Hematopoietic multipotent progenitor cell treated with erythropoietin and hydrocortisone succinate and interleukin-3 and kit ligand, for 4 days (in vitro differentiated cells): ENCODE results near the gene RNF227.
"Not testable (repeated sequence)": the region's sequence is repeated elsewhere in the genome, so short reads cannot be mapped to it uniquely, and the experiment has no call there.

Source experiments
- DNase-seq: peaks from one replicate; pipeline ENCODE4 v3.0.0-alpha.2; 2015

RNF227 gene

GRCh38 chr17:7915611-7916384 is at the start of gene RNF227:
Gene RNF227 (minus strand): TSS chr17:7916289. CDS start chr17:7916195, 94 bp downstream.
- peak; percentile 97 for DNase-seq

- DNase-seq = peak; percentile 22
Observed at GRCh38 chr17:7961421-7961820, 45.3 kb upstream of the RNF227 start.

GRCh38 chr17:7959503-7960253 is 43.6 kb upstream of the RNF227 start:
- peak; percentile 77 for DNase-seq

- no peak for DNase-seq
Observed at GRCh38 chr17:7956228-7956965, 40.3 kb upstream of the RNF227 start.

GRCh38 chr17:7955414-7956227 is 39.5 kb upstream of the RNF227 start:
- no peak for DNase-seq

GRCh38 chr17:7953266-7953665 is 37.2 kb upstream of the RNF227 start:
- DNase-seq = not testable (repeated sequence)

- no peak for DNase-seq
Observed at GRCh38 chr17:7951143-7951792, 35.2 kb upstream of the RNF227 start.

- DNase-seq = no peak
Observed at GRCh38 chr17:7950578-7950977, 34.5 kb upstream of the RNF227 start.

GRCh38 chr17:7947651-7948050 is 31.6 kb upstream of the RNF227 start:
- no peak for DNase-seq

- no peak for DNase-seq
Observed at GRCh38 chr17:7946441-7946840, 30.4 kb upstream of the RNF227 start.

GRCh38 chr17:7945651-7946050 is 29.6 kb upstream of the RNF227 start:
- no peak for DNase-seq

GRCh38 chr17:7944326-7944725 is 28.2 kb upstream of the RNF227 start:
- no peak for DNase-seq

GRCh38 chr17:7943291-7943690 is 27.2 kb upstream of the RNF227 start:
- DNase-seq = no peak

GRCh38 chr17:7940743-7941142 is 24.7 kb upstream of the RNF227 start:
- no peak for DNase-seq

- DNase-seq = no peak
Observed at GRCh38 chr17:7940034-7940433, 23.9 kb upstream of the RNF227 start.

- DNase-seq = no peak
Observed at GRCh38 chr17:7935859-7936258, 19.8 kb upstream of the RNF227 start.

GRCh38 chr17:7932949-7933348 is 16.9 kb upstream of the RNF227 start:
- DNase-seq = peak; percentile 88

GRCh38 chr17:7932483-7932891 is 16.4 kb upstream of the RNF227 start:
- peak; percentile 62 for DNase-seq

- peak; percentile 100 for DNase-seq
Observed at GRCh38 chr17:7931709-7932482, 15.8 kb upstream of the RNF227 start, which contains the start of the genes CNTROB and TRAPPC1. Gene CNTROB (plus strand): TSS chr17:7932206. CDS start chr17:7933080, 874 bp downstream. Gene TRAPPC1 (minus strand): TSS chr17:7931946. CDS start chr17:7931829, 117 bp downstream.

GRCh38 chr17:7930841-7931631 is 14.9 kb upstream of the RNF227 start:
- no peak for DNase-seq
